T-helper 9 cell (primary cell): ENCODE measurements around the gene ZNF837.
"Not testable (repeated sequence)": the region's sequence is repeated elsewhere in the genome, so short reads cannot be mapped to it uniquely, and the experiment has no call there.

ENCODE experiments used
- DNase-seq: peaks from one replicate; pipeline ENCODE4 v3.0.0-alpha.2; 2020
- total RNA-seq, 2 donors: gene quantifications; one replicate each; lab custom pipeline; 2026; lab: John Stamatoyannopoulos, UW

Gene ZNF837
- total RNA-seq, result 2.7 to 3.8 reads per million in 2 donors

GRCh38 chr19:58380662-58381459 lies at the start of gene ZNF837:
Gene ZNF837 (minus strand): TSS chr19:58381030. CDS start chr19:58369332, 11,698 bp downstream.
- peak; percentile 95 for DNase-seq

GRCh38 chr19:58429745-58430144 lies 48.9 kb upstream of the ZNF837 start:
- DNase-seq, result no peak

- no peak for DNase-seq
Observed at GRCh38 chr19:58428617-58429016, 47.8 kb upstream of the ZNF837 start.

- DNase-seq, result no peak
Observed at GRCh38 chr19:58417071-58417470, 36.2 kb upstream of the ZNF837 start.

- DNase-seq, result no peak
Observed at GRCh38 chr19:58416604-58417003, 35.8 kb upstream of the ZNF837 start.

- DNase-seq, result no peak
Observed at GRCh38 chr19:58409010-58409790, 28.4 kb upstream of the ZNF837 start.

- peak; percentile 89 for DNase-seq
Observed at GRCh38 chr19:58408152-58409009, 27.6 kb upstream of the ZNF837 start, which contains the start of gene ZNF584. Gene ZNF584 (plus strand): TSS chr19:58408649. CDS start chr19:58409148, 499 bp downstream.

GRCh38 chr19:58407658-58408151 lies 26.9 kb upstream of the ZNF837 start:
- DNase-seq, result no peak

- DNase-seq, result no peak
Observed at GRCh38 chr19:58406818-58407657, 26.2 kb upstream of the ZNF837 start.

GRCh38 chr19:58403920-58404478 lies 23.2 kb upstream of the ZNF837 start:
- DNase-seq, result not testable (repeated sequence)

- no peak for DNase-seq
Observed at GRCh38 chr19:58401840-58402421, 21.1 kb upstream of the ZNF837 start.

GRCh38 chr19:58400916-58401839 lies 20.3 kb upstream of the ZNF837 start:
- DNase-seq, result peak; percentile 99

- no peak for DNase-seq
Observed at GRCh38 chr19:58400316-58400915, 19.6 kb upstream of the ZNF837 start.

GRCh38 chr19:58399903-58400302 lies 19.1 kb upstream of the ZNF837 start:
- no peak for DNase-seq

- no peak for DNase-seq
Observed at GRCh38 chr19:58398545-58398944, 17.7 kb upstream of the ZNF837 start.

- no peak for DNase-seq
Observed at GRCh38 chr19:58398087-58398486, 17.3 kb upstream of the ZNF837 start.

GRCh38 chr19:58397533-58398037 lies 16.8 kb upstream of the ZNF837 start:
- DNase-seq, result no peak

GRCh38 chr19:58396691-58397532 lies 16.1 kb upstream of the ZNF837 start:
- DNase-seq, result no peak
